NCI-H2029 (cell line): Measurements from ENCODE around the gene GAB1.
A peak's percentile ranks its signal among the peaks of the same experiment; 100 is the strongest.
"Not testable (repeated sequence)": the region's sequence is repeated elsewhere in the genome, so short reads cannot be mapped to it uniquely, and the experiment has no call there.

ENCODE experiments used
- DNase-seq: peaks from one replicate; lab custom pipeline; 2025; lab: John Stamatoyannopoulos, UW

Gene GAB1

GRCh38 chr4:143338313-143338712 lies 1.6 kb downstream of the GAB1 start:
- no peak for DNase-seq

GRCh38 chr4:143339497-143339896 lies 2.8 kb downstream of the GAB1 start:
- no peak for DNase-seq

- DNase-seq: no peak
These were observed 4.6 kb downstream of the GAB1 start for GRCh38 chr4:143341186-143341755.

- DNase-seq: no peak
These were observed 6.7 kb downstream of the GAB1 start for GRCh38 chr4:143343276-143343831.

GRCh38 chr4:143344041-143344440 lies 7.4 kb downstream of the GAB1 start:
- DNase-seq: no peak

- DNase-seq: no peak
These were observed 8.1 kb downstream of the GAB1 start for GRCh38 chr4:143344774-143345173.

GRCh38 chr4:143345356-143345755 lies 8.7 kb downstream of the GAB1 start:
- DNase-seq: no peak

- no peak for DNase-seq
These were observed 9.5 kb downstream of the GAB1 start for GRCh38 chr4:143346206-143346605.

- DNase-seq: no peak
These were observed 10.9 kb downstream of the GAB1 start for GRCh38 chr4:143347484-143348111.

GRCh38 chr4:143348233-143349077 lies 11.8 kb downstream of the GAB1 start:
- no peak for DNase-seq

GRCh38 chr4:143349858-143350527 lies 13.3 kb downstream of the GAB1 start:
- not testable (repeated sequence) for DNase-seq

- DNase-seq: no peak
These were observed 14.5 kb downstream of the GAB1 start for GRCh38 chr4:143351149-143351691.

GRCh38 chr4:143351774-143352451 lies 15.2 kb downstream of the GAB1 start:
- peak; percentile 73 for DNase-seq

- no peak for DNase-seq
These were observed 16.0 kb downstream of the GAB1 start for GRCh38 chr4:143352720-143353119.

- DNase-seq: no peak
These were observed 17.1 kb downstream of the GAB1 start for GRCh38 chr4:143353797-143354196.

GRCh38 chr4:143354990-143355389 lies 18.3 kb downstream of the GAB1 start:
- no peak for DNase-seq

- no peak for DNase-seq
These were observed 19.0 kb downstream of the GAB1 start for GRCh38 chr4:143355540-143356217.

GRCh38 chr4:143356493-143356892 lies 19.8 kb downstream of the GAB1 start:
- DNase-seq: no peak

- DNase-seq: no peak
These were observed 20.6 kb downstream of the GAB1 start for GRCh38 chr4:143357161-143357845.

GRCh38 chr4:143358419-143358818 lies 21.7 kb downstream of the GAB1 start:
- no peak for DNase-seq
